ENCODE results near the gene POLE2. TPM values are rescaled to one million over a fixed set of nuclear protein-coding genes. Genes with fewer than 3 reads are reported as not detected.

POLE2 gene
- total RNA-seq, 1 experiment from 2014 or later, result 3.8 TPM

DNA sequence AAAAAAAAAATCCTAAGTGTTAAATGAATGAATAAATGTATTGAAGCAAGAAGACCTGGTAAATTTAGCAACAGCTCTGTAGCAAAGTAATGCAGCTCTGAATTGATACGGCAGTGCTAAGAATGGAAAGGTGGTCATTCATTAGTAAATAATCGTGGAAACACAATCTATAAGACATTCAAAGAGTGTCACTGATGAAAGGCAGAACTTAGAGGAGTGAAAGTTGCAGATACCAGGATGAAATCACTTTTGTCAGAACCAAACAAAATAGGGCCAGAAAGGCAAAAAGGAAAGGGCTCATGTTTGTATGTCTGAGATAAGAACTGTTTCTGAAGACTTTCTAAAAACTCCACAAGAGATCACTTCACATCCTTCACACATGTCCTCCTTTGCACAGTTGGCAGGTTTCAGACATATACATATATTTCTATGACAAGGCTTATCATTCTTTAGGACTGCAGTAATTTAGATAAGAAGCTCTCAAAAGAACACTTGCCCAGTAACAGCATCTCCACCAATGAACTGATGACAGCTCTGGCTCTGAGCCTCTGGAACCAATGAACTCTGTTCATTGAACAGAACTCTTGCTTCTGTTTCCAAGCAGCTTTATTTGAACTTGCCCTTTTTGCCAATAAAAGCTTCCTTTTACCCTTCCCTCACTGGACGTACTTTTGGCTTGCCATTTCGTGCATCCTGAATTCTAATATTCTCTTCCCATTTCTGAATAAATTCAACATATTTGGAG is 93.5 kb downstream of the POLE2 start:
- BruUV-seq (replicated peaks), result no TSS peak
- ChIA-PET POLR2A (interaction anchor here (0.7 to 8.6 kb wide), 4 partner anchors 8 to 94 kb away, joined by 3 to 180 read pairs (median 61); partner anchors contain the start of genes MGAT2, RPL36AL and RPS29), CTCF (interaction anchor here (0.6 to 1.7 kb wide), 7 partner anchors 8 to 583 kb away, joined by 3 to 17 read pairs (median 4); partner anchors contain the start of gene RPS29)
- H3K4me3 Mint-ChIP-seq (ENCODE audit: unreplicated experiment), result no peak overlapping the region
- DNase-seq (ENCODE audit: unreplicated experiment), result no peak
- no peaks in the 10 kb centered on the region for H3K27me3 Mint-ChIP-seq (ENCODE audit: insufficient read depth, unreplicated experiment)
- H3K9me3 Mint-ChIP-seq (ENCODE audit: unreplicated experiment), result no peaks in the 10 kb centered on the region
- H3K36me3 Mint-ChIP-seq (ENCODE audit: insufficient read depth, unreplicated experiment), result peaks cover 5% of the 10 kb centered on the region
- intact Hi-C loops (cut with micrococcal nuclease), result no loop called here
- TF ChIP-seq CTCF (IDR thresholded peaks at IDR 0.05; ENCODE audit: unreplicated experiment), result no peak
- no peak overlapping the region for H3K27ac Mint-ChIP-seq (ENCODE audit: low read depth, unreplicated experiment)
- no peaks in the 10 kb centered on the region for H3K4me1 Mint-ChIP-seq (ENCODE audit: insufficient read depth, unreplicated experiment)

Other genes with a start within 250 kb of the POLE2 start
- gene RPS29, start 101.8 kb downstream of the POLE2 start, total RNA-seq (2022), result 1,499 and 1,837 TPM in 2 replicates
- gene LRR1, start 89.3 kb downstream of the POLE2 start, total RNA-seq (2022), result 17.0 and 19.8 TPM in 2 replicates
- 257 and 299 TPM in 2 replicates for gene RPL36AL, start 67.6 kb downstream of the POLE2 start, total RNA-seq (2022)
- gene MGAT2, start 67.4 kb downstream of the POLE2 start, total RNA-seq (2022), result 43.8 and 44.3 TPM in 2 replicates
- gene DNAAF2, start 53.0 kb downstream of the POLE2 start, total RNA-seq (2022), result 6.8 and 9.9 TPM in 2 replicates
- 0.35 and 0.52 TPM in 2 replicates for gene KLHDC1, start 4.9 kb upstream of the POLE2 start, total RNA-seq (2022)
- gene KLHDC2, start 79.9 kb upstream of the POLE2 start, total RNA-seq (2022), result 28.3 and 32.4 TPM in 2 replicates
- 55.0 and 57.7 TPM in 2 replicates for gene NEMF, start 164.6 kb upstream of the POLE2 start, total RNA-seq (2022)
- 111 and 112 TPM in 2 replicates for gene ARF6, start 204.9 kb upstream of the POLE2 start, total RNA-seq (2022)

Measured in MCF 10A (cell line).